C4-2B (cell line): Measurements from ENCODE around the gene ZNF22.

ENCODE experiments used
- H3K27ac ChIP-seq: fragments of 450-650 bp; 2 replicates; pipeline ENCODE4 v1.5.1; 2017
- CTCF ChIP-seq: fragments of 450-650 bp; conservative IDR thresholded peaks from 2 replicates; pipeline ENCODE4 v1.5.1; 2017; ENCODE audit warnings: mild to moderate bottlenecking
- ZFX ChIP-seq: fragments of 450-650 bp; IDR thresholded peaks from 2 replicates; pipeline ENCODE4 v1.6.1; 2017

ZNF22 gene

GRCh38 chr10:44966816-44967509 is 33.8 kb upstream of the ZNF22 start:
- H3K27ac ChIP-seq = no peak overlapping the region
- TF ChIP-seq CTCF (peak; percentile 39), ZFX (no peak)

GRCh38 chr10:44967616-44968015 is 33.1 kb upstream of the ZNF22 start:
- TF ChIP-seq CTCF (no peak), ZFX (no peak)
- H3K27ac ChIP-seq = no peak overlapping the region

GRCh38 chr10:44968091-44968490 is 32.6 kb upstream of the ZNF22 start:
- no peak for TF ChIP-seq ZFX
- TF ChIP-seq CTCF = no peak
- H3K27ac ChIP-seq = no peak overlapping the region

GRCh38 chr10:44968500-44969400 is 32.0 kb upstream of the ZNF22 start:
- TF ChIP-seq CTCF (no peak), ZFX (no peak)
- H3K27ac ChIP-seq = no peak overlapping the region

- TF ChIP-seq ZFX (no peak), CTCF (no peak)
- no peak overlapping the region for H3K27ac ChIP-seq
These were observed 30.9 kb upstream of the ZNF22 start for GRCh38 chr10:44969854-44970253.

- TF ChIP-seq ZFX (no peak), CTCF (no peak)
- H3K27ac ChIP-seq = no peak overlapping the region
These were observed 29.8 kb upstream of the ZNF22 start for GRCh38 chr10:44970812-44971395.

GRCh38 chr10:44971434-44971833 is 29.3 kb upstream of the ZNF22 start:
- TF ChIP-seq ZFX = no peak
- H3K27ac ChIP-seq = no peak overlapping the region
